Ovary (tissue), 9 donors: ENCODE data around the gene PTPRQ. TPM values are rescaled to one million over a fixed set of nuclear protein-coding genes. Genes with fewer than 3 reads are reported as not detected.

ENCODE experiments used
- DNase-seq, 5 donors: peaks; one replicate each; pipeline ENCODE4 v3.0.0-alpha.2; 2019 to 2020
- H3K27ac ChIP-seq, 2 donors: fragments of 200-600 bp; one replicate each; pipeline versions ENCODE4 v1.5.1 to v1.8.0; 2019 to 2022
- H3K27me3 ChIP-seq: fragments of 200-600 bp; one replicate; pipeline ENCODE4 v1.8.0; 2022
- H3K36me3 ChIP-seq: fragments of 200-600 bp; sonication (generic); one replicate; pipeline ENCODE4 v1.5.1; 2019
- H3K4me1 ChIP-seq: one replicate; pipeline ENCODE4 v1.8.1; 2013; ENCODE audit warnings: mild to moderate bottlenecking, moderate library complexity; ENCODE audit not compliant: insufficient read depth
- H3K4me3 ChIP-seq: fragments of 200-600 bp; sonication (generic); one replicate; pipeline ENCODE4 v1.5.1; 2017
- H3K9me3 ChIP-seq, 2 donors: fragments of 200-600 bp in 1 of 2; sonication (generic) in 1 of 2; one replicate each; pipeline versions ENCODE4 v1.5.1 to v1.8.1; 2013 to 2019; ENCODE audit warnings: mild to moderate bottlenecking in 1 of 2, moderate library complexity in 1 of 2
- CTCF ChIP-seq, 3 donors: fragments of 450-650 bp in 2 of 3; fragments of 200-600 bp in 1 of 3; IDR thresholded peaks; one replicate each; pipeline versions ENCODE4 v1.5.1 to v1.8.0; 2016 to 2022; ENCODE audit warnings: antibody characterized with exemption in 3 of 3, mild to moderate bottlenecking in 1 of 3
- EP300 ChIP-seq: sonication (generic); formaldehyde crosslinking; IDR thresholded peaks from one replicate; pipeline ENCODE4 v1.6.1; 2017; ENCODE audit warnings: antibody characterized with exemption
- POLR2A ChIP-seq: fragments of 450-650 bp; IDR thresholded peaks from one replicate; pipeline ENCODE4 v1.6.1; 2017; ENCODE audit warnings: antibody characterized with exemption, mild to moderate bottlenecking, moderate library complexity
- WGBS, 3 donors: extraction: QIAGEN DNeasy Blood & Tissue Kit in 1 of 3; methylation state at CpG; one replicate each; pipeline versions ENCODE4 v1.1.5 to v1.1.7; 2013 to 2017; 5-methylcytosine and 5-hydroxymethylcytosine counted together
- intact Hi-C, 4 donors: fragments of 100-400 bp; cut with DNase I; formaldehyde crosslinking; loops; one replicate each; pipeline versions ENCODE4 v1.11.0 to v1.15.1; 2022 to 2023
- polyA plus RNA-seq, 2 donors: library from polyadenylated mRNA; stranded (reverse); fragments of 200-250 nt in 1 of 2; fragments of 350-450 nt in 1 of 2; fragmentation: Illumina TruSeq in 1 of 2; extraction: RNeasy Lipid Tissue Mini Kit (QIAGEN cat#74804) in 1 of 2; gene quantifications; one replicate each; pipeline ENCODE4 v1.2.3, GENCODE V29; 2013 to 2014
- total RNA-seq, 7 donors: library from RNA; depleted of rRNA in 2 of 7; stranded (reverse); fragments of >200 nt in 2 of 7; fragmentation: NEBNext Ultra II Directional in 3 of 7; extraction: Animal tissue kit (Norgen Biotek cat#: 25700) in 3 of 7; gene quantifications; one replicate each; pipeline versions ENCODE4 v1.1.0 to v1.2.4, GENCODE V29; 2016 to 2023
- donor health status: DM: no; HTN: no; CAD: no; lungs with moderate emphysema.
- donor health status: DM: no; HTN: no; CAD: no.
- donor health status: Bipolar disorder and iron deficiency.
- donor health status: DM: yes; HTN: yes; CAD: no.
- donor health status: DM: no; HTN: no; CAD: no.
- donor health status: DM: yes; HTN: yes; CAD: no.

Gene PTPRQ
- total and polyA plus RNA-seq, 9 donors: 0.05 to 18.8 (median 0.23) TPM

- Histone ChIP-seq H3K27ac (no peak overlapping the region), H3K36me3 (no peaks in the 10 kb centered on the region), H3K4me1 (no peaks in the 10 kb centered on the region), H3K9me3 (no peaks in the 10 kb centered on the region), H3K4me3 (no peak overlapping the region), H3K27me3 (no peaks in the 10 kb centered on the region)
- TF ChIP-seq POLR2A (no peak), EP300 (no peak), CTCF (IDR thresholded peaks at IDR 0.05) (no peak)
- DNase-seq: no peak
- intact Hi-C loops: no loop called here
- 57 to 80% (median 75%) methylated on average over 2 of the region's 2 CpGs for WGBS, 3 donors
Measured at GRCh38 chr12:80620281-80620680, 176.2 kb downstream of the PTPRQ start.

GRCh38 chr12:80622271-80622670 is 178.2 kb downstream of the PTPRQ start:
- intact Hi-C loops: no loop called here
- Histone ChIP-seq H3K4me3 (no peak overlapping the region), H3K36me3 (no peaks in the 10 kb centered on the region), H3K4me1 (no peaks in the 10 kb centered on the region), H3K9me3 (no peaks in the 10 kb centered on the region), H3K27ac (no peak overlapping the region), H3K27me3 (no peaks in the 10 kb centered on the region)
- no peak for DNase-seq
- 81 to 86% (median 81%) methylated on average over 1 of the region's 1 CpG for WGBS, 3 donors
- no peak for TF ChIP-seq EP300
- TF ChIP-seq POLR2A: no peak
- no peak for TF ChIP-seq CTCF (IDR thresholded peaks at IDR 0.05)

GRCh38 chr12:80625051-80625450 is 181.0 kb downstream of the PTPRQ start:
- Histone ChIP-seq H3K9me3 (no peaks in the 10 kb centered on the region), H3K27me3 (no peaks in the 10 kb centered on the region), H3K4me1 (no peaks in the 10 kb centered on the region), H3K4me3 (no peak overlapping the region), H3K27ac (no peak overlapping the region), H3K36me3 (no peaks in the 10 kb centered on the region)
- WGBS, 3 donors: 85 to 90% (median 89%) methylated on average over 1 of the region's 1 CpG
- no peak for TF ChIP-seq EP300
- no peak for TF ChIP-seq CTCF (IDR thresholded peaks at IDR 0.05)
- intact Hi-C loops: no loop called here
- no peak for DNase-seq

- H3K9me3 ChIP-seq: no peaks in the 10 kb centered on the region
Measured at GRCh38 chr12:80625901-80626300, 181.9 kb downstream of the PTPRQ start.

More at GRCh38 chr12:80625901-80626300, 181.9 kb downstream of the PTPRQ start:
- no peaks in the 10 kb centered on the region for H3K36me3 ChIP-seq
- H3K4me1 ChIP-seq: no peaks in the 10 kb centered on the region
- H3K27me3 ChIP-seq: no peaks in the 10 kb centered on the region
- no peak for TF ChIP-seq CTCF (IDR thresholded peaks at IDR 0.05)
- no peak for TF ChIP-seq POLR2A
- TF ChIP-seq EP300: no peak
- WGBS, 3 donors: 56 to 66% (median 57%) methylated on average over 3 of the region's 3 CpGs
- no peak overlapping the region for H3K27ac ChIP-seq
- DNase-seq: no peak
- intact Hi-C loops: no loop called here
- H3K4me3 ChIP-seq: no peak overlapping the region
